GM13977 (cell line): Measurements from ENCODE around the gene CD52.

ENCODE experiments used
- DNase-seq: peaks from one replicate; pipeline ENCODE4 v3.0.0; 2012; ENCODE audit warnings: low spot score
- in situ Hi-C: fragments of 300-500 bp; cut with MboI; formaldehyde crosslinking; loops from one replicate; pipeline ENCODE4 v1.12.0; 2022; ENCODE audit warnings: low sequenced_read_pairs, low pct_unique_long_range_greater_than_20kb, mixed read lengths, inconsistent platforms; ENCODE audit not compliant: unreplicated experiment
- TF ChIP-seq, protein P1 (sequence below): IDR thresholded peaks from 2 replicates; pipeline ENCODE4 v1.5.1; 2012; ENCODE audit warnings: mild to moderate bottlenecking, control low read depth; ENCODE audit not compliant: insufficient read depth; ENCODE audit errors: extremely low read depth, missing control alignments

CD52 gene

DNA sequence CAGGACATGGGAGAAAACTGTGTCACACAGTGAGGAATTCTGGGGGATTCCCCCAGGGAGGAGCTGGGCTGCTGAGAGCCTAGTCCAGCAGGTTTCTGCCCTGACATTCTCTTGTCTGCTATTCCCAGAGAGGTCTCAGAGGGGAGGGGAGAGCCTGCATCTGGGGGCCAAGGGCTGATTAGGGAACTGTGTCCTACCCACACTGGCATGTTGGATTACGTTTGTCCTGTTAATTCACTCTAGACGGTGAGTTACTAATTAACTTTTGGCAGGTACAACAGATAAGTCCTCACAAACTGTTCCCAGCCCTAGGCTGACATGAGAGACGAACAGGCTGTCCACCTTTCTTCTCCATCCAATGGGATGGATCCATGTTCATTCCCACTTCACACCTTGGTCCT, 40.5 kb upstream of the CD52 start:
- TF ChIP-seq, protein P1, sequence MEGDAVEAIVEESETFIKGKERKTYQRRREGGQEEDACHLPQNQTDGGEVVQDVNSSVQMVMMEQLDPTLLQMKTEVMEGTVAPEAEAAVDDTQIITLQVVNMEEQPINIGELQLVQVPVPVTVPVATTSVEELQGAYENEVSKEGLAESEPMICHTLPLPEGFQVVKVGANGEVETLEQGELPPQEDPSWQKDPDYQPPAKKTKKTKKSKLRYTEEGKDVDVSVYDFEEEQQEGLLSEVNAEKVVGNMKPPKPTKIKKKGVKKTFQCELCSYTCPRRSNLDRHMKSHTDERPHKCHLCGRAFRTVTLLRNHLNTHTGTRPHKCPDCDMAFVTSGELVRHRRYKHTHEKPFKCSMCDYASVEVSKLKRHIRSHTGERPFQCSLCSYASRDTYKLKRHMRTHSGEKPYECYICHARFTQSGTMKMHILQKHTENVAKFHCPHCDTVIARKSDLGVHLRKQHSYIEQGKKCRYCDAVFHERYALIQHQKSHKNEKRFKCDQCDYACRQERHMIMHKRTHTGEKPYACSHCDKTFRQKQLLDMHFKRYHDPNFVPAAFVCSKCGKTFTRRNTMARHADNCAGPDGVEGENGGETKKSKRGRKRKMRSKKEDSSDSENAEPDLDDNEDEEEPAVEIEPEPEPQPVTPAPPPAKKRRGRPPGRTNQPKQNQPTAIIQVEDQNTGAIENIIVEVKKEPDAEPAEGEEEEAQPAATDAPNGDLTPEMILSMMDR, result no peak
- in situ Hi-C loops, result no loop called here
- no peak for DNase-seq

DNA sequence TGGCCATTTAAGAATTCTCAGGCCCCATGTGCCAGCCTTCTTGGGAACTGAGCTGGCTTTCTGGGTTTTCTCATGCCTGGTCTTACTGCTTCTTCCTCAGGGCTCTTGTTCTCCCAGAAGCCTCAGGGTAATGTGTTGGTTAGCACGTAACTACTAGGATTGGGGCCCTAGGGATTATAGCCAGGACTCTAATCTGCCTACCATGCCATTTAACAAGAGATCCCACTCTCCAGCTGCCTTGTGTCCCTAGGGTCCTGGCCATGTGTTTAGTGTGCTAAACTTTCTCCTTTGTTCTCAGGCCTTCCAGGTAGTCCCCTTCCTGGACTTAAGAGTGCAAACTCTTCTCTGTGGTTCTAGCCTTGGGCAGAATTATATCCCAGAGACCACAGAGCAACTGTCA, 40.0 kb upstream of the CD52 start:
- TF ChIP-seq, protein P1, result no peak
- in situ Hi-C loops, result no loop called here
- DNase-seq, result no peak

DNA sequence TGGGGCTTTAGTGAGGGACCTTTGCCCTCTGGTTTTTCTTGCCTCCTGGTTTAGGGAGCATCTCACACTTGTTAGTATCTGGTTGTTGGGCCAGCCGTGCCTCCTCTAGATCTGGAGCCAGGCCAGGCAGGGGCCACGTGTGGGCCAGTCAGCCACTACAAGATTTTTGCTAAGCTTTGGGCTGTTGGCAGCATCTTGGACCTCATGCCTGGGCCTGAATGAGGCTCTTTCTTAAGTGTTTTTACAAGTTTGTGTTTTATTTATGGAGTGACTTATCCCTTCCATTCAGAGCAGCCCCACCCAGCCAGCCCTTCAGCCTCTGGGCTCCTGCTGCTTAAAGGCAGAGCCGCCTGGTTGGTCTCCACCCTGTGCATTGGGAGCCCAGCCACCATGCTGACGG, 39.5 kb upstream of the CD52 start:
- in situ Hi-C loops, result no loop called here
- DNase-seq, result no peak

DNA sequence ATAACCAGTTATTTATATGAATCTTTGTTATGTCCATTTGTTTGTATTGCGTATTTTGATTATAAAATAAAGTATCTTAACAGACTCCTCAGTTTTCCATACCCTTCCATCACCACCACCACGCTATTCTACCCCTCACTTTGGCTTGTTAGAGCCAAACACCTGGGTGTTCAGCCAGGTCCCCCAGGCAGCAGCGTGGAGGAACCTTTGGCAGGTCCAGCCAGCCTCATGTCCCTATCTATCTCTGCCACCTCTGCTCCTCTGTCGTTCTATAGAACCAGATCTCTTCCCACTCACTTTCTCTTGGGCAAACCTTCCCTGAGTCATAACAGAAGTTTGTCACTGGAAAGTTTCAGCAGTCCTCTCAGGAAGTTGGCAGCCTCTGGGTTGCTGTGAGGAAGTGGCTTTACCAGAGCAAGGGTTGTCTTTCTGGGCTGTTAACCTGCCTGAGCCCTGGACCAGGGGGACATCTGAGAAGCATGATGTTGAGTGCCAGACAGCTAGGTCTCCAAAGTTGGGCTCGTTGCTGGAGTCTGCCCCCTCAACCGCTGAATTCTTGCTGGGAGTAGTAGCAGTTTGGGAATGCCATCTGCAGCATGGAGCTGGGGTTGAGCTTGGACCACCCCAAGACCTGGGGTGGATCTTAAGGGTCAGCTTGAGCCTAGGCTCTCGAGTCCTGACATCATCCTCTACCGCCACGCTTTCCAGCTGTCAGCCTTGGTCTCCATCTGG, 38.9 kb upstream of the CD52 start:
- TF ChIP-seq, protein P1, result no peak
- in situ Hi-C loops, result no loop called here
- DNase-seq, result no peak

More for the DNA sequence above, 39.5 kb upstream of the CD52 start:
- TF ChIP-seq, protein P1, result no peak

DNA sequence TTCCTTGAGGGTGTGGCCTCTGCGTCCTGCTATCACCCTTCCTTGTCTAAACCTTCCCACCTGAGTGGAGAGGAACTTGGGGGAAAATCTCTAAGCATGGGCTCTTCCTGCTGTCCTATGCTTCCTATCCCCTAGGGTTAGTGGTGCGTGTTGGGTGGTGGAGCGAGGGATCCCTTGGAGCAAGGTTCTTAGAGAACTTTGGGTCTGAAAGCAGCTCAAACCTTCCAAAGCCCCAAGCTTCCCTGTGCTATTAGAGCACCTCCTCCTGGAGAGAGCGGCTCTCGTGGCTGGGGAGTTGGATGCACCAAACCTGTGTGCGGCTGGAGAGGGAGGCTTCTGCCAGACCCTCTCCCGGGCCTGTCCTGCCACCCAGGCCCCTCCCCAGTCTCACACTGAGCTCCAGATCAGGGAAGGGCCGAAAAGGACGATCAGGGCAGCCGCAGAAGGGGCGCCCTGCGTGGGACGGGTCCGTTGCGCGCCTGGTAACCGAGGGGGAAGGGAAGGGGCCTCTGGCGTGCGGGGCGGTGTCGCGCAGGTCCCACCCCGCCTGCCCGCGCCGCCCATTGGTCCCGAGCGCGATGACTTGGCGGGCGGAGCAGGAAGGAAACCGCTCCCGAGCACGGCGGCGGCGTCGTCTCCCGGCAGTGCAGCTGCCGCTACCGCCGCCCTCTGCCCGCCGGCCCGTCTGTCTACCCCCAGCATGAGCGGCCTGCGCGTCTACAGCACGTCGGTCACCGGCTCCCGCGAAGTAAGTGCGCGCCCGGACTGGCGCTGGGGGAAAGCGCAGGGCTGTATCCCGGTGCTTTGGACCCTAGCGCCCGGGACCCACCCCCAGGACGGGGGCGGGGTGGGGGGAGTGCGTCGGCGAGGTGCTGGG, 38.1 kb upstream of the CD52 start, which contains the start of gene SH3BGRL3:
Gene SH3BGRL3 (plus strand): TSS at position 631 of the 877 bp plus-strand sequence. CDS start 70 bp downstream, at position 701.
- in situ Hi-C loops, result no loop called here
- peak; percentile 96 for DNase-seq
- TF ChIP-seq, protein P1, result peak; percentile 44

DNA sequence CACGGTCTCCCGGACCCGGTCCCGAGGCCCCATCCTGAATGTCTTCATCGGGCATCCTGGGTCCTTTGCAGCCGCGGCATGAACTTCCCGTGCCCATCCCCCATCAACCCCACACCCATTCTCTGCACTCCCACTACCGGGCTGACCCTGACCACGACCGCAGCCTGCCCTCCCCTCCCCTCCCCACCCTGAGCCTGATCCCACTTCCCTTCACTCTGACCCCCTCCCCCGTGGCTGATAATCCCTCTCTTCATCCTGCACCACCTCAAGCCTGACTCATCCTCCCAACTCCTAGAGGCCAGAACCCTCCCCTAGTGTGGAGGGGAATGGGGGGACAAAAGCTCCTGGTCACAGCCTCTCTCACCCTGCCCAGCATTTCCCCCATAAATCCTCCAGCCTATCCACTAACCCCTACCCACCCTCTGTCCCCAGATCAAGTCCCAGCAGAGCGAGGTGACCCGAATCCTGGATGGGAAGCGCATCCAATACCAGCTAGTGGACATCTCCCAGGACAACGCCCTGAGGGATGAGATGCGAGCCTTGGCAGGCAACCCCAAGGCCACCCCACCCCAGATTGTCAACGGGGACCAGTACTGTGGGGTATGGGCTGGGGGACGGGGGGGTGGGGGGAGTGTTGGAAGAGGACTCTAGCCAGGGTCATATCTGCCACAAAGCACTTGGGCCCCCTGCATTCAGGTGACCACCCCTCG, 37.3 kb upstream of the CD52 start:
- TF ChIP-seq, protein P1, result no peak
- in situ Hi-C loops, result no loop called here
- DNase-seq, result peak; percentile 62
